T-helper 22 cell (primary cell): Measurements from ENCODE around the gene KIF1C.

Experiments
- DNase-seq: peaks from one replicate; pipeline ENCODE4 v3.0.0-alpha.2; 2020; ENCODE audit warnings: low read depth

The KIF1C gene

GRCh38 chr17:4997302-4998026 is at the start of gene KIF1C, which contains the start of gene INCA1:
Gene KIF1C, plus strand, starts transcription at chr17:4997950. Its CDS starts 2,297 bp downstream, at chr17:5000247.
Gene INCA1, minus strand, starts transcription at chr17:4997522. Its CDS starts 3,085 bp downstream, at chr17:4994437.
- DNase-seq: peak; percentile 79

- DNase-seq: peak; percentile 83
Measured at GRCh38 chr17:4948166-4948930, 49.4 kb upstream of the KIF1C start, which contains the start of gene PFN1. Gene PFN1, minus strand, starts transcription at chr17:4948530. Its CDS starts 136 bp downstream, at chr17:4948394.

- peak; percentile 56 for DNase-seq
Measured at GRCh38 chr17:4948931-4949320, 48.8 kb upstream of the KIF1C start.

- DNase-seq: peak; percentile 68
Measured at GRCh38 chr17:4949321-4950074, 48.3 kb upstream of the KIF1C start.

GRCh38 chr17:4950075-4950745 is 47.5 kb upstream of the KIF1C start:
- DNase-seq: no peak

DNA sequence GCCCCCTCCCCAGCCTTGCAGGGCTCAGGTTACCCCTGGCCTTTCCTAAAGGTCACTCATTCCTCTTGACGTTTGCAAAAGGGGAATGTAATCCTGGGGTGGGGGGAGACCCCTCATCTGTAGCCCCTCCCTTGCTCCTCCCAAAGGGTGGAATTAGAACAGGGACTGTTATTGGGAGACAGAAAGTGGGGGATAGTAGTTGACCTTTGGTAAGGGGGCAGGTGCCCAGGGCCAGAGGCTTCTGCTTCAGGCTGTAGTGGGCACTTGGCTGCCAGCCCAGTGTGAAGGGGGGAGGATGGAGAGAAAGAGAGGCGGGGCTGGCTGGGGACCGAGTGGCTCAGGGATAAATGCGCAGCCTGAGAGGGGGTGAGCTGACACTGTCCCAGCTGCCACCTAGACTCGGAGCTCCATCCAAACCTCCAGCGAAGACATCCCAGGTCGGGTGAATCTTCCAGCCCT is 47.0 kb upstream of the KIF1C start, which contains the start of gene ENO3:
ENO3 (plus strand) TSS at position 374 of the 459 bp plus-strand sequence. CDS start 711 bp downstream, outside the sequence.
- DNase-seq: no peak

GRCh38 chr17:4951486-4951885 is 46.3 kb upstream of the KIF1C start:
- DNase-seq: no peak

DNA sequence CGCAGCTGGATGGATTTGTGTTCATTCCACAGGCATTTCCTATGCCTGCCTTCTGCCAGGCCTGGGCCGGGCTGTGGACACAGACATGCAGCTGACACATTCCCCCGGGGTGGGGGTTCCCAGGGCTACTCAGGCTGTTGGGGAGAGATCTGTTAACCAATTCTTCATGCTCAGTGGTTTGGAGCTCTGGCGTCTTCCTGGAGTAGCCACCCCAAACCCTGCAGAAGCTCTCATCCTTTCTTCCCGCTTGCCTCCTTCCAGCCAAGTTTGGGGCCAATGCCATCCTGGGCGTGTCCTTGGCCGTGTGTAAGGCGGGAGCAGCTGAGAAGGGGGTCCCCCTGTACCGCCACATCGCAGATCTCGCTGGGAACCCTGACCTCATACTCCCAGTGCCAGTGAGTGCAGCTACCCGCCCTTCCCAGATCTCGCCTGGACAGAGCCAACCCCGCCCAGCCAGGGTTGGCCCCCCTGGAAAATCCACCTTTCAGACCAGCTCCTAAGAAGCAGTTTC is 44.2 kb upstream of the KIF1C start:
- DNase-seq: no peak

- no peak for DNase-seq
Measured at GRCh38 chr17:4955091-4955490, 42.7 kb upstream of the KIF1C start.

DNA sequence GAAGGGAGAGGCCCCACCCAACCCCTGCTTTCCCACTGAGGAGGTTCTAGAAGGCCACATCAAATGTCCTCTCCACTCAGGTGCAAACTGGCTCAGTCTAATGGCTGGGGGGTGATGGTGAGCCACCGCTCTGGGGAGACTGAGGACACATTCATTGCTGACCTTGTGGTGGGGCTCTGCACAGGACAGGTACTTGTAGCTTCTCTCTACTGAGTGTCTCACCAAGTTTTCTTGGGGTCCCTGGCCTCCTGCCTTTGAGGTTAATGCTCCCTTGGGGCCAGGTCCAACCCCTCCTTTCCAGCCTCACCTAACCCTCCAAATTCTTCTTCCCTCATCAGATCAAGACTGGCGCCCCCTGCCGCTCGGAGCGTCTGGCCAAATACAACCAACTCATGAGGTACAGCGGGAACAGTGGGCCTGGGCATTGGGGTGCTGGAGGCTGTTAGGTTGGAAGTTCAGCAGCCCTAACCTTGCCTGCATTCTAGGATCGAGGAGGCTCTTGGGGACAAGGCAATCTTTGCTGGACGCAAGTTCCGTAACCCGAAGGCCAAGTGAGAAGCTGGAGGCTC is 41.2 kb upstream of the KIF1C start:
- DNase-seq: no peak

GRCh38 chr17:4958102-4958501 is 39.6 kb upstream of the KIF1C start:
- DNase-seq: no peak

- DNase-seq: no peak
Measured at GRCh38 chr17:4959261-4959965, 38.3 kb upstream of the KIF1C start.

GRCh38 chr17:4960279-4960922 is 37.3 kb upstream of the KIF1C start:
- DNase-seq: no peak

- no peak for DNase-seq
Measured at GRCh38 chr17:4965311-4965986, 32.3 kb upstream of the KIF1C start.

- peak; percentile 96 for DNase-seq
Measured at GRCh38 chr17:4966844-4967538, 30.8 kb upstream of the KIF1C start.

GRCh38 chr17:4967539-4968485 is 29.9 kb upstream of the KIF1C start, which contains the start of gene SPAG7:
Gene SPAG7, minus strand, starts transcription at chr17:4967817. Its CDS starts 13 bp downstream, at chr17:4967804.
- DNase-seq: peak; percentile 87

DNA sequence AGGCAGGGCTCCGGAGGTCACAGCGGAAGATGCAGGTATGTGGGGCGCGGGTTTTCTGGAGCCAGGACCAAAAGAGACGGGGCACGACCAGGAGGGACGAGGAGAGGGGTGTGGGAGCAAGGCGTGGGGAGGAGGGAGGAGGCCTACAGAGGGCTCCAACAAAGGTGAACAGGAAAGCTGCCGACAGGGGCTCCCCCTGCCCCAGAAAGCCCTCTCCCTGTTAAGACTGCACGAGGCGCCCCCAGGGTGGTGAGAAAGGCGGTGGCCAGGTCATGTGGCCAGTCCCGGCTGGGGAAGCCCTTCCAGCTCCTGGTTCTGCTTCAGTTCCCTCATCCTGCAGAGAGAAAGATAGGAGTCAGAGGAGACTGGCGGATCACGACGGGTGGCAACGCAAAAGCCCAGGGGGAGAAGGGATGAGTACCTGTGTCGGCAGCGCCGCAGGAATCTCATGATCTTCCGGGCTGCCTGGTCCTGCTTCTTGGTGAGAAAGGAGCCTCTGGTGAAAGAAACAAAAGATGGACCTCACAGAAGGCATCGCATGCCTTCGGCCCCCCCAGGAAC is 29.2 kb upstream of the KIF1C start:
- no peak for DNase-seq
